HEK293 (cell line): ENCODE results near the gene C19orf38.

ENCODE experiments used
- CTCF ChIP-seq: fragments of 450-650 bp; formaldehyde crosslinking; IDR thresholded peaks from 2 replicates; pipeline ENCODE4 v1.5.1; 2016; ENCODE audit warnings: missing biosample characterization, missing genetic modification characterization
- ZNF670 ChIP-seq: fragments of 450-650 bp; formaldehyde crosslinking; IDR thresholded peaks from 2 replicates; pipeline ENCODE4 v1.5.1; 2016; ENCODE audit warnings: missing biosample characterization, missing genetic modification characterization, low read depth

GRCh38 chr19:10858204-10858828 lies 10.1 kb downstream of the C19orf38 start:
- TF ChIP-seq ZNF670 (tag by site-specific recombination) (no peak), CTCF (tag by site-specific recombination) (peak; percentile 54)
